GM23338 (cell line): Measurements from ENCODE around the gene TIMM17B. TPM values are rescaled to one million over a fixed set of nuclear protein-coding genes. Genes with fewer than 3 reads are reported as not detected.
"Not testable (repeated sequence)": the region's sequence is repeated elsewhere in the genome, so short reads cannot be mapped to it uniquely, and the experiment has no call there.

Experiments
- ATAC-seq: fragments of 200-7000 bp; cut with Tn5 transposase; 3 replicates; pipeline ENCODE4 v1.9.1; 2020
- DNase-seq: peaks from one replicate; pipeline ENCODE4 v3.0.0-alpha.2; 2015; ENCODE audit warnings: low spot score
- H2AFZ ChIP-seq: fragments of 200-600 bp; sonication (generic); 2 replicates; pipeline ENCODE4 v1.8.0; 2016; ENCODE audit warnings: antibody characterized with exemption, mild to moderate bottlenecking, moderate library complexity
- H3F3A ChIP-seq: fragments of 200-600 bp; sonication (generic); replicated peaks from 2 replicates; pipeline ENCODE4 v1.8.0; 2017; ENCODE audit warnings: antibody characterized with exemption, mixed run types, low read depth
- H3K27ac ChIP-seq: fragments of 200-600 bp; sonication (generic); 2 replicates; pipeline ENCODE4 v1.6.1; 2016; ENCODE audit warnings: low read depth
- H3K27me3 ChIP-seq: fragments of 200-600 bp; sonication (generic); 2 replicates; pipeline ENCODE4 v1.8.0; 2016; ENCODE audit warnings: mild to moderate bottlenecking, mixed run types, moderate library complexity; ENCODE audit not compliant: insufficient read depth
- H3K36me3 ChIP-seq: fragments of 200-600 bp; sonication (generic); 2 replicates; pipeline ENCODE4 v1.8.0; 2016; ENCODE audit warnings: mild to moderate bottlenecking; ENCODE audit not compliant: insufficient read depth
- H3K4me1 ChIP-seq: fragments of 200-600 bp; sonication (generic); 2 replicates; pipeline ENCODE4 v1.8.0; 2016; ENCODE audit warnings: mild to moderate bottlenecking, moderate library complexity; ENCODE audit not compliant: insufficient read depth
- H3K4me2 ChIP-seq: fragments of 200-600 bp; sonication (generic); 2 replicates; pipeline ENCODE4 v1.7.1; 2017; ENCODE audit warnings: mixed run types
- H3K4me3 ChIP-seq: fragments of 200-600 bp; sonication (generic); 2 replicates; pipeline ENCODE4 v1.6.1; 2016; ENCODE audit warnings: mixed run types
- H3K79me2 ChIP-seq: fragments of 200-600 bp; sonication (generic); replicated peaks from 2 replicates; pipeline ENCODE4 v1.8.0; 2017; ENCODE audit warnings: mild to moderate bottlenecking; ENCODE audit not compliant: insufficient read depth
- H3K9me2 ChIP-seq: fragments of 200-600 bp; sonication (generic); 2 replicates; pipeline ENCODE4 v1.8.0; 2017; ENCODE audit not compliant: insufficient read depth
- H4K20me1 ChIP-seq: fragments of 200-600 bp; sonication (generic); replicated peaks from 2 replicates; pipeline ENCODE4 v1.8.0; 2017; ENCODE audit warnings: mild to moderate bottlenecking; ENCODE audit not compliant: insufficient read depth
- H3K27ac Mint-ChIP-seq: 2 replicates; pipeline ENCODE4 v1.8.0; 2020; ENCODE audit warnings: inconsistent platforms, mild to moderate bottlenecking, moderate library complexity, mixed read lengths
- H3K27me3 Mint-ChIP-seq: 3 replicates; pipeline ENCODE4 v1.8.0; 2022; ENCODE audit warnings: low read depth, mild to moderate bottlenecking, moderate library complexity, mixed read lengths, inconsistent platforms; ENCODE audit not compliant: insufficient read depth, poor library complexity
- H3K36me3 Mint-ChIP-seq: 3 replicates; pipeline ENCODE4 v1.8.0; 2021; ENCODE audit warnings: low read depth, mild to moderate bottlenecking, inconsistent platforms, moderate library complexity, mixed read lengths
- H3K4me1 Mint-ChIP-seq: 3 replicates; pipeline ENCODE4 v1.8.0; 2020; ENCODE audit warnings: mild to moderate bottlenecking, inconsistent platforms, mixed read lengths
- H3K4me3 Mint-ChIP-seq: 3 replicates; pipeline ENCODE4 v1.8.0; 2021; ENCODE audit warnings: moderate library complexity, mild to moderate bottlenecking, inconsistent platforms, mixed read lengths
- H3K9me3 Mint-ChIP-seq: 3 replicates; pipeline ENCODE4 v1.8.0; 2020; ENCODE audit warnings: moderate library complexity, mild to moderate bottlenecking, inconsistent platforms, mixed read lengths
- JUNB ChIP-seq: IDR thresholded peaks from one replicate; pipeline ENCODE4 v1.6.1; 2016; ENCODE audit warnings: antibody characterized with exemption; ENCODE audit not compliant: unreplicated experiment
- NANOG ChIP-seq: IDR thresholded peaks from 2 replicates; pipeline ENCODE4 v1.6.1; 2016; ENCODE audit warnings: antibody characterized with exemption, borderline replicate concordance
- POLR2AphosphoS5 ChIP-seq: IDR thresholded peaks from 2 replicates; pipeline ENCODE4 v1.6.1; 2016; ENCODE audit warnings: antibody characterized with exemption, low read depth
- STAT1 ChIP-seq: IDR thresholded peaks from one replicate; pipeline ENCODE4 v1.6.1; 2016; ENCODE audit warnings: antibody characterized with exemption; ENCODE audit not compliant: unreplicated experiment
- ZNF462 ChIP-seq: fragments of 250-450 bp; sonication (Bioruptor Pico); IDR thresholded peaks from 2 replicates; pipeline ENCODE4 v1.5.0; 2020; ENCODE audit warnings: mild to moderate bottlenecking, moderate library complexity
- polyA plus RNA-seq: library from polyadenylated mRNA; unstranded; fragments of >200 nt; fragmentation: Nextera tagmentation; extraction: Ambion mirVana; gene quantifications from 2 replicates; pipeline ENCODE4 v1.2.1, GENCODE V29; 2016
- total RNA-seq: library from RNA; depleted of rRNA; stranded (reverse); fragments of >200 nt; shearing (Covaris generic); gene quantifications from 2 replicates; pipeline ENCODE4 v1.2.3, GENCODE V29; 2014
- TF ChIP-seq, protein P1 (sequence below): IDR thresholded peaks from one replicate; pipeline ENCODE4 v1.6.1; 2018; ENCODE audit warnings: antibody characterized with exemption; ENCODE audit not compliant: unreplicated experiment

Gene TIMM17B
- total and polyA plus RNA-seq, 2 experiments from 2014 or later = 67.1 to 147 TPM

DNA sequence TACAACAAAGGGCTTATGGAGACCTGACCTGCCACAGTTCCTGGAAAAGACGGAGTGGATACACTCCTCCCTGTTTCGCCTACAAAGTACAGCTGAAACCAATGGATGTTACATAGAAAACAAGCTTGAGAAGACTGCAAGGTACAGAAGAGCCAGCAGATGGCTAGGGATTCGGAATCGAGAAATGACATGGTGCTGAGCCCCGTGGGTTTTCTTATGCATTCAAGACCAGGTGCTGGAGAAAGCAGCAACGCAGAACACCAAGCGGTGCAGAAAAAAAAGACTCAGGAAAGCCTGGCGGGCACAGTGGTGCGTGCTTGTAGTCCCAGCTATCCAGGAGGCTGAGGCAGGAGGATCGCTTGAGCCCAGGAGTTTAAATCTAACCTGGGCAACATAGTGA is 13.8 kb downstream of the TIMM17B start (continued):
- no peak for TF ChIP-seq JUNB
- no peak for TF ChIP-seq POLR2AphosphoS5
- no peak for TF ChIP-seq STAT1

- not testable (repeated sequence) for H3K4me1 ChIP-seq, H3K4me1 Mint-ChIP-seq, ATAC-seq, H3K4me3 Mint-ChIP-seq, H3K9me2 ChIP-seq, H3K9me3 Mint-ChIP-seq, H3K27ac ChIP-seq, H3K36me3 Mint-ChIP-seq, H3F3A ChIP-seq, H3K27me3 Mint-ChIP-seq, H3K4me3 ChIP-seq, H4K20me1 ChIP-seq, DNase-seq, H3K4me2 ChIP-seq, H2AFZ ChIP-seq, H3K27me3 ChIP-seq, H3K27ac Mint-ChIP-seq, H3K36me3 ChIP-seq, H3K79me2 ChIP-seq
Observed at GRCh38 chrX:48876944-48877343, 20.6 kb downstream of the TIMM17B start.

GRCh38 chrX:48872017-48872416 is 25.6 kb downstream of the TIMM17B start:
- H3K27me3 Mint-ChIP-seq, H3K79me2 ChIP-seq, ATAC-seq, H3K4me3 Mint-ChIP-seq, H3K36me3 ChIP-seq, H3K4me3 ChIP-seq, H3K27ac ChIP-seq, H3K4me1 Mint-ChIP-seq, H3K4me2 ChIP-seq, H3K9me2 ChIP-seq, H3K36me3 Mint-ChIP-seq, H3K4me1 ChIP-seq, DNase-seq, H3K27me3 ChIP-seq, H3K27ac Mint-ChIP-seq, H2AFZ ChIP-seq, H3K9me3 Mint-ChIP-seq, H4K20me1 ChIP-seq, H3F3A ChIP-seq: not testable (repeated sequence)

GRCh38 chrX:48864210-48864609 is 33.4 kb downstream of the TIMM17B start:
- Mint-ChIP-seq H3K27ac (no peak overlapping the region), H3K9me3 (no peaks in the 10 kb centered on the region)
- no peak for ATAC-seq
- TF ChIP-seq ZNF462 (CRISPR knock-in tag) = no peak
- no peak for TF ChIP-seq NANOG
- TF ChIP-seq, protein P1, sequence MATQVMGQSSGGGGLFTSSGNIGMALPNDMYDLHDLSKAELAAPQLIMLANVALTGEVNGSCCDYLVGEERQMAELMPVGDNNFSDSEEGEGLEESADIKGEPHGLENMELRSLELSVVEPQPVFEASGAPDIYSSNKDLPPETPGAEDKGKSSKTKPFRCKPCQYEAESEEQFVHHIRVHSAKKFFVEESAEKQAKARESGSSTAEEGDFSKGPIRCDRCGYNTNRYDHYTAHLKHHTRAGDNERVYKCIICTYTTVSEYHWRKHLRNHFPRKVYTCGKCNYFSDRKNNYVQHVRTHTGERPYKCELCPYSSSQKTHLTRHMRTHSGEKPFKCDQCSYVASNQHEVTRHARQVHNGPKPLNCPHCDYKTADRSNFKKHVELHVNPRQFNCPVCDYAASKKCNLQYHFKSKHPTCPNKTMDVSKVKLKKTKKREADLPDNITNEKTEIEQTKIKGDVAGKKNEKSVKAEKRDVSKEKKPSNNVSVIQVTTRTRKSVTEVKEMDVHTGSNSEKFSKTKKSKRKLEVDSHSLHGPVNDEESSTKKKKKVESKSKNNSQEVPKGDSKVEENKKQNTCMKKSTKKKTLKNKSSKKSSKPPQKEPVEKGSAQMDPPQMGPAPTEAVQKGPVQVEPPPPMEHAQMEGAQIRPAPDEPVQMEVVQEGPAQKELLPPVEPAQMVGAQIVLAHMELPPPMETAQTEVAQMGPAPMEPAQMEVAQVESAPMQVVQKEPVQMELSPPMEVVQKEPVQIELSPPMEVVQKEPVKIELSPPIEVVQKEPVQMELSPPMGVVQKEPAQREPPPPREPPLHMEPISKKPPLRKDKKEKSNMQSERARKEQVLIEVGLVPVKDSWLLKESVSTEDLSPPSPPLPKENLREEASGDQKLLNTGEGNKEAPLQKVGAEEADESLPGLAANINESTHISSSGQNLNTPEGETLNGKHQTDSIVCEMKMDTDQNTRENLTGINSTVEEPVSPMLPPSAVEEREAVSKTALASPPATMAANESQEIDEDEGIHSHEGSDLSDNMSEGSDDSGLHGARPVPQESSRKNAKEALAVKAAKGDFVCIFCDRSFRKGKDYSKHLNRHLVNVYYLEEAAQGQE = no peak
- no peak for TF ChIP-seq JUNB
- TF ChIP-seq POLR2AphosphoS5 = no peak

More at GRCh38 chrX:48864210-48864609, 33.4 kb downstream of the TIMM17B start:
- no peak overlapping the region for H3K4me3 Mint-ChIP-seq
- Histone ChIP-seq H3K4me2 (no peak overlapping the region), H3K79me2 (no peaks in the 10 kb centered on the region), H4K20me1 (no peaks in the 10 kb centered on the region), H3K27ac (no peak overlapping the region), H3F3A (no peaks in the 10 kb centered on the region), H3K4me1 (no peaks in the 10 kb centered on the region), H3K27me3 (no peaks in the 10 kb centered on the region), H2AFZ (no peak overlapping the region), H3K9me2 (no peaks in the 10 kb centered on the region), H3K36me3 (no peaks in the 10 kb centered on the region), H3K4me3 (no peak overlapping the region)
- DNase-seq = no peak
- no peaks in the 10 kb centered on the region for H3K36me3 Mint-ChIP-seq
- H3K27me3 Mint-ChIP-seq = peaks cover 1% of the 10 kb centered on the region
- peaks cover 5% of the 10 kb centered on the region; the same call in 1 of the 3 replicates for H3K4me1 Mint-ChIP-seq
